Daoy (cell line): Measurements from ENCODE around the gene ERRFI1. TPM values are rescaled to one million over a fixed set of nuclear protein-coding genes. Genes with fewer than 3 reads are reported as not detected.

ENCODE experiments used
- DNase-seq: peaks from one replicate; pipeline ENCODE4 v3.0.0-alpha.2; 2015; ENCODE audit warnings: low read depth
- total RNA-seq: library from RNA; depleted of rRNA; stranded (reverse); fragments of >200 nt; shearing (Covaris generic); gene quantifications from 2 replicates; pipeline ENCODE4 v1.2.3, GENCODE V29; 2014

ERRFI1 gene
- total RNA-seq, 1 experiment from 2014 or later: 95.0 TPM

GRCh38 chr1:8043621-8044020 is 17.5 kb upstream of the ERRFI1 start:
- no peak for DNase-seq

- no peak for DNase-seq
Measured at GRCh38 chr1:8042134-8042533, 16.0 kb upstream of the ERRFI1 start.

- DNase-seq: peak; percentile 97
Measured at GRCh38 chr1:8040586-8040985, 14.5 kb upstream of the ERRFI1 start.

GRCh38 chr1:8039071-8039470 is 13.0 kb upstream of the ERRFI1 start:
- DNase-seq: no peak

- no peak for DNase-seq
Measured at GRCh38 chr1:8035289-8035688, 9.2 kb upstream of the ERRFI1 start.

- no peak for DNase-seq
Measured at GRCh38 chr1:8033322-8033721, 7.2 kb upstream of the ERRFI1 start.

DNA sequence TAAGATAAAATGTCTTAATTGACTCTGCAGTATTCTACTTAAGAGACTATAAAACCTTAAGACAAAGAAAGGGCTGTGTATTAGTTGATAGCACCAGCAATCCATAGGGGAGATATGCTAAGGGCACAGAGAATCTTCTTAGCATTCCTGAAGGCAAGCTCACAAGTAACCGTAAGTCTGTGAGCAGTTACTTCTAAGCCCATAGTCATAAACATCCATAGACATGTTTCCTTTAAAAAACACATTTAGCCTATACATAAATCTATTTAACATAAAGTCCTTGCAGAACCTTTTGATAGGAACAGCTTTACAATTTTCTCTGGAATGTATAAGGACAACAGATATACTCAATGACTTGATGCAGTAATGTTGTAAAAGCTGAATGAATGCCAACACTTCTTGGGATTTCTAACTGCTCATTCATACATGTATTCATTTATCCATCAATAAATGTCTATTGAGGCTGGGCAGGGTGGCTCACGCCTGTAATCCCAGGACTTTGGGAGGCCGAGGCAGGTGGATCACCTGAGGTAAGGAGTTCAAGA is 6.3 kb upstream of the ERRFI1 start:
- no peak for DNase-seq

- DNase-seq: no peak
Measured at GRCh38 chr1:8031176-8031785, 5.2 kb upstream of the ERRFI1 start.

DNA sequence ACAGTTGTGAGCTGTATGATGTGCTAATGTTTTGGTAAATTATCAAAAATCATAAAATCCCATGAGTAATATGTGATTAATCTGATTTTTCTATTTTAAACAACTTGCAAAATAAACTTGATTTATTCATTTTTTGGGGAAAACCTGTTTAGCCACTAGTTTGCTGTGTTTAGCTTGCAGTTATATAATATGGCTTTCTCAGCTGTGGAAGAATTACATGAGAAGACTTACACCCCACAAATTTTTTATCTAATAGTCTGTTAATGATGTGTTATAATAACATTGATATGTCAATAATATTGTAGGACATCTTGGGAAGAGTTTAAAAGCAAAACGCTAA is 2.4 kb upstream of the ERRFI1 start:
- DNase-seq: no peak

- DNase-seq: peak; percentile 89
Measured at GRCh38 chr1:8027748-8028570, 1.9 kb upstream of the ERRFI1 start.

DNA sequence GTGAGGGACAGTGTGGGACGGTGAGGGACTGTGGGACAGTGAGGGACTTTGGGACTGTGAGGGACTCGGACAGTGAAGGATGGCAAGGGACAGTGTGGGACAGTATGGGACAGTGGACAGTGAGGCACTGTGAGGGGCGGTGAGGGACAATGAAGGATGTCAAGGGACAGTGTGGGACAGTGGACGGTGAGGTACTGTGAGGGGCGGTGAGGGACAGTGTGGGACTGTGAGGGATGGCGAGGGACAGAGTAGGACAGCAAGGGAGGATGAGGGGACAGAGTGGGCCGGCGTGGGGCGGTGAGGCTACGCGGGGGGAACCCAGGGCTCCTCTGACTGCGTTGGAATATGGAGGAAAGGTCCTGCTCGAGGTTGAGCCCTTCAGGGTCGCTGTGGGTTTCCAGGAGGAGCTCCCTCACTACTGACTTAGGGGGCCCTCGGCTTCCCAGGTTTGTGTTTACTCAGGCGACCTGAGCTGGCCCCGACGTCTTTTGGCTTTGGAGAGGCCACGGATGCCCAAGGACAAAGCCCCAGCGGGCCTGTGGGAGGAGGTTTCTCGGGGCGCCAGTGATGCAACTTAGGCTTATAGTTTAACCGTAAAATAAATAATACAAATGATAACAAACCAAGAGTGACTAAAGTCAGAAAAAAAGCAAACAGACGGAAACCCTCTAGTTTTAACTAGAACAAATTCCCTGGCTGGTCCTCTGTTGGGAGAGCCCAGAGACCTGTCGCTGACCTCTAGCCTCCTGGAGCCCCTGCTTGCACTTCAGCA is 1.1 kb upstream of the ERRFI1 start:
- DNase-seq: peak; percentile 81

DNA sequence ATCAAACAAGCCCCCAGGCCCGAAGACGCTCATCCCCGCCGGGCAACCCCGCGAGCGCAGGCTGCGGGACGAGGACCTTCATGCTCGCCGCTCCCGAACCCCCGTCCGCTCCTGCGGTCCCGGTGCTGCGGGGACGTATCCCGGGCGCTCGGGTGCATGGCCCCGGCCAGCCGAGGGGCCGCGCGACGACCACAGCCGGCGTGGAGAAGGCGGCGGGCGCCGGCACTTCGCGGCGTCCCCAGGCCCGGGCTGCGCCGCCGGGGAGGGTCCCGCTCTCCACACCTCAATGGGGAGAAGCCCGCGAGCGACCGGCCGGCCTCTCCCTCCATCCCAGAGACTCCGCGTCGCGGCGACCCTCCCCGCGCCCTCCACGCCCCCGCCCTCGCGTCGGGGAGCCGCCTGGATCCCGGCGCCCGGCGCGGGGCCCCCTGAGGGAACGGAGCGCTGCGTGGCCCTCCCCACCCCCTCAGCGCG is 401 bp downstream of the ERRFI1 start:
- no peak for DNase-seq

DNA sequence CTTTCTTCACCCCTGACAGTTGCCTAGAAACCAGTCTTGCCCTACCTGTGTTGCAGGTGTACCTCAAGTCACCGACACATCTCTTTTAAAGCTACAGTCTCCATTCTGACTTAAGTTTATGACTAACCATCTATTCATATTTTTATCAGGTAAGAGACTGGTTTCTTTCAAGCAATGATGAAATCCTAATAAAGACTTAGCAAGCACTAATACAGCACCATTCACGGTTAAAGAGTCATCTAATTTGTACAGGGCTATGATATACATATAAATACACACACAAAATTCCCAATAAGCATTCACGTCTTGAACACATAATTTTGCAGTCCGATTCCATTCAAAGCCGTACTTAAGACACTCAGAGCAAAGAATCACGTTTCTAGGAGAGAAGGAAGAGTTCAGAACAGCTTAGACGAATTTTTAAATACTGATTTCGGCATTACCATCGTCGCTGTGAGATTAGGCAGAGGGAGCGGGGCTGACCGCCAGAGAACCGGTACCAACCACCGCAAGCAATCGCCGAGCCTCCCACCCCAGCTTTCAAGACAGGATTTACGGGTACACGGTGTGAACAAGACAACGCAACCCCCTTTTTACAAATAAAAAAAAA is 943 bp downstream of the ERRFI1 start:
- no peak for DNase-seq

DNA sequence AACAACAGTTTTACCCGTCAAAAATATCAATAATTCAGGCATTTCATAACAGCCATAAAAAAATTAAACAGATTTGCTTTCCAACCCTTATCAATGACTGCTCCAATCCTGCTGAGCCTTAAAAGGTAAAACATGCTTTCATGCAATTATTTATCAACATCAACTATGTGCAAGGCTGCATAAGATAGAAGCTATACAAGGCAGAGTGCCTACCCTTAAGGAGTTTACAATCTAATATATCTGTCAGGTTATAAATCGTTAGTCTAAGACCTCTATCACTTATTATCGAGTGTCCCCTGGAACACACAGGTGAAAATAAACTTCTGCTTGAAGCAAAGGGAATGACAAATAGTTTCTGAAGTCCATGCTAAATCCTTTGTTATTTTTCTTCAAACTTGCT is 1.8 kb downstream of the ERRFI1 start:
- DNase-seq: no peak

DNA sequence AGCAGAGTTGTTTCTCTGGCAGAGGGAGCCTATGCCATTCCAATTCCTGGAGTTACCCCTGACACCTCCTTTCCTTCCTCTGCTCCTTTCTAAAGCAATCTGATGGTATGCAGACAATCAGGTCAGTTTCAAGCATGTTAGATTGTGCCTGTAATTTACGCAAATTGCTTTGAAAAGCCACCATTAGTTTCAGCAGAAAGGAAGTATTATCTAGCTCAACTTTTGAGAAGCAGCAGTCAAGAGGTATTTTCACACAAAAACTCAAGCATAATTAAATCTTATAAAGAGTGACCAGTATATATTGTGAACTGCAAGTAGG is 2.2 kb downstream of the ERRFI1 start:
- DNase-seq: no peak

GRCh38 chr1:8023287-8023994 is 2.7 kb downstream of the ERRFI1 start:
- DNase-seq: no peak

GRCh38 chr1:8022395-8023286 is 3.5 kb downstream of the ERRFI1 start:
- no peak for DNase-seq

- no peak for DNase-seq
Measured at GRCh38 chr1:8021676-8022266, 4.3 kb downstream of the ERRFI1 start.

- DNase-seq: peak; percentile 70
Measured at GRCh38 chr1:8020032-8020431, 6.1 kb downstream of the ERRFI1 start.

DNA sequence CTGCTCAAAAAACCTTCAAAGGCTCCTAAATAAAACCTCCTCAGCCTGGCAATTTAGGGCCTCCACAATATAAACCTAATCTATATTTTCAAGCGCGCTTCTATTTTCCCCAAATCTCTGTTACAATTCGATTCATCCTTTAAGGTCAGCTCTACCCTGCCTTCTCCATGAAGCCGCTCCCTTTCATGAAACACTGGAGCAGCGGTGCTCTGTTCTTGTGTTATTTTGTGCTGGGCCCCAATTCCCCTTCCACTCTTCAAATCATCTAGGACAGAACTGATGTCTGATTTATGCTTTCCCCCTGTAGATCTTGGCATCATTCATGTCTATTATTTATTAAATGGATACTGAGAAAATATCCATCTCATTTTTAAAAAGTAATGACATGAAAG is 6.9 kb downstream of the ERRFI1 start:
- DNase-seq: no peak
